HG02973 (cell line): ENCODE data around the gene LRP1B.
"Not testable (repeated sequence)": the region's sequence is repeated elsewhere in the genome, so short reads cannot be mapped to it uniquely, and the experiment has no call there.

Experiments
- ATAC-seq: cut with Tn5 transposase; IDR thresholded peaks from one replicate; pipeline ENCODE4 v1.9.1; 2021; ENCODE audit warnings: moderate library complexity; ENCODE audit not compliant: unreplicated experiment

Gene LRP1B

GRCh38 chr2:140427033-140427432, 1703.8 kb downstream of the LRP1B start:
- not testable (repeated sequence) for ATAC-seq

- no peak for ATAC-seq
Observed at GRCh38 chr2:140424471-140424870, 1706.3 kb downstream of the LRP1B start.

DNA sequence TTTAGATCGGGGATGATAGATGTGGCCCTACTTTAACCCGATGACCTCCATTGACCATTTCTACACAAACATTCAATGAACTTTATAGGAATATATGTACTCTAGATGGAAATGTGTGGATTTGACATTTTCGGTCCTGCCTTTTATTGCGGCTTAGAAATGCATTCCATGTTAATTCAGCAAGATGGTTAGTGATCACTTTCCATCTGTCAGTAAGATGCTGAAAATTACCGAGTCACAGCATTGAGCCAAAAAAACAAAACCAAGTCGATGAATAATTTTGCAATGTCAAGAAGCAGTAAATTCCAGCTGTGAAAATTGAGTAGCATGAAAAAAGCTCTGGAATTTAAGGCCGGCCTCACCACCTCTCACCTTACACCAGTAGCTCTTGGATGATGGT, 1708.1 kb downstream of the LRP1B start:
- ATAC-seq = no peak

GRCh38 chr2:140417504-140417903, 1713.3 kb downstream of the LRP1B start:
- ATAC-seq = no peak

GRCh38 chr2:140416577-140416976, 1714.2 kb downstream of the LRP1B start:
- no peak for ATAC-seq

- not testable (repeated sequence) for ATAC-seq
Observed at GRCh38 chr2:140415035-140415434, 1715.8 kb downstream of the LRP1B start.

GRCh38 chr2:140410695-140411094, 1720.1 kb downstream of the LRP1B start:
- ATAC-seq = no peak

DNA sequence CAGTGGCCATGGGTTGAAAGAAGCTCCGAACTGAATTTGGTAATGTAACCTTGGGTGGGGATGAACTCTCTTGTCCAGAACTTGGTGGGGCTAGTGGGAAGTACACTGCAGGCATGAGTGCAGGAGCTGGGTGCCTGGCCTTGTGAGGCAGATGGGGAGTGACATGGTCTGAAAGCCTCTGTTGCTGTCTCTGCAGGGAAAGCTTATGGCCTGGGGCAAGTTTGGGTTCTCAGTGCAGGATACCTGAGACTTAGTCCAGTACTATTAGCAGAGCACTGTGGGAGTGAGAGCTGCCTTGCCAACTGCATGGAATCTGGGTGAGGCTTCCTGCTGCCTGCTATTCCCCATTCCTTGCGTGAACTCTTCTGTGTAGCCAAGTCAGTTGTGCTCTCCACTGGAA, 1729.8 kb downstream of the LRP1B start:
- ATAC-seq = no peak

DNA sequence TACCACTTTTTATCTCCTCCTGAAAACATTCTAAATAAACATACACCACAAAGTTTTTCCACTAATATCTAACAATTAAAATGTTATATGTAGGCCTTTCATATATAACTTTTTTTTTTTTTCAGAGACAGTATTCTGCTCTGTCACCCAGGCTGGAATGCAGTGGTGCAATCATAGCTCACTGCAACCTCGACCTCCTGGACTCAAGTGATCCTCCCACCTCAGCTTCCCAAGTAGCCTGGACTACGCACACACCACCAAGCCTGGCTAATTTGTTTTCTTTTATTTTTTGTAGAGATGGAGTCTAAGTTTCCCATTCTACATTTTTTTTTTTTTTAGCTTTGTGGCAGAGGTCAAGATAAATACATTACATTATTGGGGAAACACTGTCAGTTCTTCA, 1738.0 kb downstream of the LRP1B start:
- ATAC-seq = no peak

DNA sequence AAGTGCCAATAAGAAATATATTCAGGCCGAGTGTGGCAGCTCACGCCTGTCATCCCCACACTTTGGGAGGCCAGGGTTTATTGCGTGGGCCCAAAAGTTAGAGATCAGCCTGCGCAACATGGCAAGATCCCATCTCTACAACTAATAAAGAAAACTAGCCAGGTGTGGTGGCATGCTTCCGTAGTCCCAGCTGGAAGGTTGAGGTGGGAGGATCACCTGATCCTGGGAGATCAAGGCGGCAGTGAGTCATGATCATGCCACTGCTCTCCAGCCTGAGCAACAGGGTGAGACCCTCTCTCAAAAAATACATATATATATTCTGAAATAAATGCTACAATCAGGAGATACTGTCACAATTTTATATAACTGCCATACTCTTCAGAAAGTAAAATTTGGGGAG, 1745.9 kb downstream of the LRP1B start:
- no peak for ATAC-seq

DNA sequence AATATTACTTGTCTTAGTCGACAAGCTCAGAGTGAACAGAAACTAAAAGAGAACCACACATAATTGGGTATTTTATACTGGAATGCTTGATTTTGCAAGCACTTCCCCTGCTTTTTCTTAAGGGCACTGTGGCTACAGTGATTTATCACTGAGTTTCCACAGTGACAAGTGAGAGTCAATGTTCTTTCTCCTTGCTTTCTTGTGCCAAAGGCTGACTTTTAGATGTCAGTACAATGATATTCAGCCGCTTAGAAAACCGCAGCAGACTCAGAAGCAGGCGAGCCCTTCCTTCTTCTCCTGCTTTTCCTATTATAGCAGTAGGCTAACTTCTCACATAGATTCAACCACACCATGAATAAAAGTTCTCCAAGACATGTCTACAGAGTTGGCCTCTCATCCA, 1747.0 kb downstream of the LRP1B start:
- no peak for ATAC-seq

- ATAC-seq = no peak
Observed at GRCh38 chr2:140376686-140377085, 1754.1 kb downstream of the LRP1B start.

GRCh38 chr2:140363131-140363530, 1767.7 kb downstream of the LRP1B start:
- no peak for ATAC-seq

- ATAC-seq = no peak
Observed at GRCh38 chr2:140362361-140362760, 1768.5 kb downstream of the LRP1B start.

- ATAC-seq = no peak
Observed at GRCh38 chr2:140359056-140359771, 1771.6 kb downstream of the LRP1B start.

DNA sequence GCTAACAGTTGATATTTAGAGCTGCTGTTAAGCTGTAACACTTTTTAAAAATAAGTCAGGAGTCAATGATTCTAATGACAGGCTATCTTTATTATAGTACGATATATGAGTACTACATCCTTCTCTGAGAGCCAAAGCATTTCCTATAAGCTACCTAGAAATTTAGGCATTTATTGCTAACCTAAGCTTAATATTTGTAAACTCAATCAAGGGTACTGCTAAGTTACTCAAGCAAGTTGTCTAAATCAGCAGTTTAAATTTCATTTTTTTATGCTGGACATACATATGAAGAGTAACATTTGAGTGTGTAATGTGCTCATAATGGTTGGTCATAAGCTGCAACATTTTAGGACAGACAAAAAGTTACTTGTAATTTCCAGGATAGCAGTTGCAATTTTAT, 1774.1 kb downstream of the LRP1B start:
- ATAC-seq = no peak

GRCh38 chr2:140355511-140356090, 1775.2 kb downstream of the LRP1B start:
- ATAC-seq = no peak

GRCh38 chr2:140354544-140354943, 1776.3 kb downstream of the LRP1B start:
- ATAC-seq = no peak

- no peak for ATAC-seq
Observed at GRCh38 chr2:140353541-140353940, 1777.3 kb downstream of the LRP1B start.

GRCh38 chr2:140351692-140352091, 1779.1 kb downstream of the LRP1B start:
- ATAC-seq = no peak

DNA sequence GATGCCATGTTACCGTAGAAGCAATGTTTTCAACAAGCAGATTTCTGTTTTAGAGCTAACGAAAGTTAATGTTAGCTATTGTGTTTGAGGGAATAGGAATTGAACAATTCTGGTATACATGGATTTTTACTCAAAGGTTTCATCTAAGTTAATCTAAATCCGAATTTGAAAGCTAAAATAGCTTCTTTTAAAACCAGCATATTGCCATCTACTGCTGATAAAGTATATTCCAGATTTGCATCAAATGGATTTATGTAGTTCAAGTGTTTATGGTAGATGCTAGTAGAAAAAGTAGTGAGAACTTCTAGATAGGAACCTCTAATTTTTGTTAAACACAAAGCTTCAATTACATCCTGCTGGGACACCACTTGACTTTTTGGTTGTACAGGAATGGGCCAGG, 1781.1 kb downstream of the LRP1B start:
- ATAC-seq = no peak

DNA sequence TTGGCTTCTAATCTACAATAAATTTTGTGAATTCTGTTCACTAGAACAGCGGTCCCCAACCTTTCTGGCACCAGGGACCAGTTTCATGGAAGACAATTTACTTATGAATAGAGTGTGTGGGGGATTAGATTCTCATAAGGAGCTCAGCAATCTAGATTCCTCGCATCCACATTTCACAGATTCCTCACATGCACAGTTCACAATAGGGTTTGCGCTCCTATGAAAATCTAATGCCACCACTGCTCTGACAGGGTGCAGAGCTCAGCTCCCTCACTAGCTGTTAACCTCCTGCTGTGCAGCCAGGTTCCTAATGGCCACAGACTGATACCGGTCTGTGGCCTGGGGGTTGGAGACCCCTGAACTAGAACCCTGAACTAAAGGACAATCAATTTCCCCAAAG, 1782.0 kb downstream of the LRP1B start:
- ATAC-seq = no peak

DNA sequence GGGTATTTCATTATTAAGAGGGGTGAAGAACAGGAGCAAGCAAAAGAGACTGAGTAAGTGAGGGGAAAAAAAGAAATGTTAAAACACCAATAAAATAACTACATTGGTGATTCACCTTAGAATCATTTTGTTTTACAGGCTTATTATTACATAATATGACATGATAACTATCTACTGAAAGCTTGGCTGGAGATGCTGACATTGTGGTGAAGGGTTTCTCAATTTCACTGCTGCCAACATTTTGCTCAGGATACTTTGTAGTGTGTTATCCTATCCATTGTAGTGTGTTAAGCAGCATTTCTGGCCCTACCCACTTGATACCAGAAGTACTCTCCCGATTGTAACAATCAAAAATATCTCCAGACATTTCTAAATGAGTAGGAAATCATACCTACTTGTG, 1786.0 kb downstream of the LRP1B start:
- no peak for ATAC-seq
